ENCODE measurements around the gene ABCA4. TPM values are rescaled to one million over a fixed set of nuclear protein-coding genes. Genes with fewer than 3 reads are reported as not detected.
"Not testable (repeated sequence)": the region's sequence is repeated elsewhere in the genome, so short reads cannot be mapped to it uniquely, and the experiment has no call there.

The ABCA4 gene
- total and polyA plus RNA-seq, 11 donors: 0.04 to 0.37 (median 0.16) TPM; not detected in 2

DNA sequence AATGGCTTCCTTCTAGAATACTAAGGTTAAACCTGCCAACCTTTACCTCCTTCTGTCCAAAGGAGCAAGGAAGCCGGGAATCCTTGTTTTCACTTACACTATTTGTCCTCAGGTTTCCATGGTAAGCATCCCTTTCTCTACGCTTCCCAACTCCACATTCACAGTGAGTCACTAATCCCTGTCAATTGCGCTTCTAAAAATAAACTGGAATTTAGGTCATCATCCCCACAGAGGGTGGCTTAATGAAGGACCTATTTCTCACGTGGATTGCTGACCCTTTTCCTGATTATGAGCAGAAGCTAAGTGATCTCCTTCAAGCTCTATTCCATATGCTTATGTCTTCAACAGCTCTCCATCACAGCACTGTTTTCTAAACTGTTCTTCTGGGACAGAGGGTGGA is 39.9 kb upstream of the ABCA4 start:
- peaks cover 0 to 6% (median 0%) of the 10 kb centered on the region in 12 donors for H3K9me3 ChIP-seq
- H3K4me1 ChIP-seq: peaks cover 0 to 15% (median 11%) of the 10 kb centered on the region in 12 donors
- intact Hi-C loops (cut with DNase I): loop anchor here in 1 of 10 donors (10.0 kb wide), 1 partner anchor 66 kb away; no protein-coding TSS in a partner anchor
- no peaks in the 10 kb centered on the region for H3K27me3 ChIP-seq
- H3K4me3 ChIP-seq: no peak overlapping the region
- WGBS, 4 donors: 19 to 25% (median 20%) methylated on average over 4 of the region's 4 CpGs
- H3K27ac ChIP-seq: peak overlapping the region in 1 of 12 donors; percentile 21
- TF ChIP-seq CTCF (IDR thresholded peaks at IDR 0.05) (no peak), POLR2A (IDR thresholded peaks at IDR 0.05) (no peak)
- ATAC-seq (peak; percentile 67 to 96 (median 85)), DNase-seq (no peak)
- no peaks in the 10 kb centered on the region for H3K36me3 ChIP-seq

GRCh38 chr1:94156096-94156625 is 35.2 kb upstream of the ABCA4 start:
- intact Hi-C loops (cut with DNase I): no loop called here
- H3K4me3 ChIP-seq: no peak overlapping the region
- peaks cover 0 to 17% (median 10%) of the 10 kb centered on the region in 12 donors for H3K4me1 ChIP-seq
- H3K36me3 ChIP-seq: no peaks in the 10 kb centered on the region
- 72 to 79% (median 74%) methylated on average over 1 of the region's 1 CpG for WGBS, 4 donors
- peaks cover 0 to 8% (median 0%) of the 10 kb centered on the region in 12 donors for H3K9me3 ChIP-seq
- H3K27me3 ChIP-seq: no peaks in the 10 kb centered on the region
- no peak for DNase-seq
- TF ChIP-seq POLR2A (IDR thresholded peaks at IDR 0.05) (no peak), CTCF (IDR thresholded peaks at IDR 0.05) (no peak)
- no peak for ATAC-seq
- peak overlapping the region in 2 of 12 donors; percentile 46 to 50 for H3K27ac ChIP-seq

DNA sequence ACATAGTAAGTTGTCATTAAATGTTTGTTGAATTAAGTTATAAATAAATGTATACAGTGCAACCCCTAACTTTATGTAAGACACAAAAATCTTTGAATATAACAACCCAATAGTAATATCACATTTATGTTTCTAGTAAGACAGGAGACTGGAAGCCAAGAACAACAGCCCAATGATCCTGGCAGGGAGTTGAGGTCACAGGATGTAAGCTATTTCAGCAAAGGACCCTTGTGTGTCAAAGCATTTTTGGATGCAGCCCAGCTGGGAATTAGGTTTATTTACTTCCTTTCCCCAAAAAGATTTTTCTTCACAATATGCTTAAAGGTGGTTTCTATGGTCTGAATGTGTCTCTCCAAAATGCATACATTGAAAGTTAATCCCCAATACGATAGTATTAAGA is 34.0 kb upstream of the ABCA4 start:
- TF ChIP-seq CTCF (IDR thresholded peaks at IDR 0.05): no peak
- no peak for TF ChIP-seq POLR2A (IDR thresholded peaks at IDR 0.05)
- H3K9me3 ChIP-seq: peaks cover 0 to 8% (median 0%) of the 10 kb centered on the region in 12 donors
- DNase-seq (peak in 3 of 5 donors; percentile 38 to 56 (median 51)), ATAC-seq (peak in 1 of 4 donors; percentile 44)
- peaks cover 0 to 6% (median under 1%) of the 10 kb centered on the region in 12 donors for H3K4me1 ChIP-seq
- 80 to 92% (median 84%) methylated on average over 1 of the region's 1 CpG for WGBS, 4 donors
- H3K27me3 ChIP-seq: no peaks in the 10 kb centered on the region
- no peak overlapping the region for H3K4me3 ChIP-seq
- peak overlapping the region in 6 of 12 donors; percentile 0 to 51 (median 47) for H3K27ac ChIP-seq
- intact Hi-C loops (cut with DNase I): no loop called here
- no peaks in the 10 kb centered on the region for H3K36me3 ChIP-seq

DNA sequence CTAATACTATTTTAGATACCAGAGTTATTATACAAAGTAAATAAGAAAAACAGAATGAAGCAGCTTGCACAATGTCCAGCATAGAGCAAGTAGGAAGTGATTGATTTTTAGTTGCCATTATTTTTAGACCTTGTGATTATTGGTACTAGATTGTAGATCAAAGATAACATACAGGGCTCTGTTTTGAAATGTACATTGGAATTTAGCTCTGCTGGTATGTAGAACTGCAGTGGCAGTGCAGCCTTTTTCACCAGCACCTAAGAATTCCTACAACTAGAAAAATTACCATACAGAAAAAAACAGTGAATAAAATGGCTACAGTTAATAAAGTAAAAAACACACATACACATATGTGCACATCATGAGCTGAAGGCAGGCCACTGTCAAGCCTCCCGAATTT is 32.2 kb upstream of the ABCA4 start:
- intact Hi-C loops (cut with DNase I): no loop called here
- no peaks in the 10 kb centered on the region for H3K36me3 ChIP-seq
- no peak overlapping the region for H3K27ac ChIP-seq
- no peak for ATAC-seq
- no peak overlapping the region for H3K4me3 ChIP-seq
- H3K27me3 ChIP-seq: no peaks in the 10 kb centered on the region
- no peak for DNase-seq
- TF ChIP-seq CTCF (IDR thresholded peaks at IDR 0.05) (no peak), POLR2A (IDR thresholded peaks at IDR 0.05) (no peak)
- peaks cover 0 to 6% (median 0%) of the 10 kb centered on the region in 12 donors for H3K4me1 ChIP-seq
- peaks cover 0 to 8% (median 0%) of the 10 kb centered on the region in 12 donors for H3K9me3 ChIP-seq
- 74 to 91% (median 88%) methylated on average over 1 of the region's 1 CpG for WGBS, 4 donors

- ATAC-seq; H3K27ac ChIP-seq; H3K4me3 ChIP-seq; H3K36me3 ChIP-seq; H3K4me1 ChIP-seq; H3K27me3 ChIP-seq; H3K9me3 ChIP-seq; DNase-seq; intact Hi-C loops (cut with DNase I): not testable (repeated sequence)
Measured at GRCh38 chr1:94149166-94149565, 28.2 kb upstream of the ABCA4 start.
